HG03045 (cell line): ENCODE measurements around the gene PGLYRP1.

Experiments
- ATAC-seq: cut with Tn5 transposase; IDR thresholded peaks from one replicate; pipeline ENCODE4 v1.9.1; 2021; ENCODE audit warnings: mild to moderate bottlenecking, moderate library complexity; ENCODE audit not compliant: unreplicated experiment

The PGLYRP1 gene

DNA sequence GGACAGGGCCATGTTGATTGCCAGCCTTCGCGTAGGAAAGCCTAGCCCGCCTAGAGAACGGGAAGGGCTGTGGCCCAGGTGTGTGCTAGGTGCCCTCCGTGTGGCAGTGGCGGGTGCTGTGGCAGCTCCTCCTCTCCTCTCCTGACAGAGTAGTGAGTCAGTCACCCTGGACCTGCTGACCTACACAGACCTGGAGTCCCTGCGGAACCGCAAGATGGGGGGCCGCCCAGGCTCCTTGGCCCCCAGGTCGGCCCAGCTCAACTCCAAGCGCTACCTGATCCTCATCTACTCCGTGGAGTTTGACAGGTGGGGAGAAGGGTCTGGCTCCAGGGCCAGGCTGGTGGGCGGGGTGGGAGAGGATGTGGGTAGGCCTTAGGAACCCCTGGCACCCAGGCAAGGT is 16.4 kb downstream of the PGLYRP1 start:
- no peak for ATAC-seq

- ATAC-seq, result no peak
Measured at GRCh38 chr19:46002678-46003275, 20.1 kb downstream of the PGLYRP1 start.

DNA sequence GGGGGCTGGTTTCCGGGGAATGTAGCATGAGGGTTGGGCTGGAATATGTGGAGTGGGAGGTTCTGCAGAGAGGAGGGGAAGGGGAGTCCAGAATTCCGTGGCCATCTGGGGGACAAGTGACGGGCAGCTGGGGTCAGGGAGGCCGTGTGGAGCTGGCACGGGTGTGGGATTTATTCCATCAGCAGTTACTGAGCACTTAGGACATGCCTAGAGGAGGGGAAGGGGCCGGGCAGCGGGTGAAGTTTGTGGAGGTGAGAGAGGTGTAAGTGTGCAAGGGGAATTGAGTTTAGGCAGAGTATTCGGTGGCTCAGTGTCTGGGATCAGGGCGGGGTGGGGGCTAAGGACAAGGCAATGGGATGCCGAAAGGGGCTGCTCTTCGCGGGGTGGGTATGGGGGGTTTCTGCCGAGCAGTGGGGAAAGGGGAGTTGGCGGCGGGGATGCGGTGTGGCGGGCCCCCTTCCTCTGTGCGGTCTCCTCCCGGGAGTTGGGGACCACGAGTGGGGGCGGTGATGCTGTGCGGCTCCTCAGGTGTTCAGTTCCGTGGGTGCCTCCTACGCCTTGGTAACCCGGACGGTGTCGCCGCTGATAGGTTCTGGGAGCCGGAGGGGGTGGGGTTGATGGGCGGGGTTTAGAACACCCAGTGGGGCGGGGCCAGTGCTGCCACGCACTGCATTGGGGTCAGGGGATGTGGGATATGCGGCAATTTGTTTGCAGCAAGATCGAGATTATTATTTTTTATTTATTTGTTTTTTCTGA is 22.2 kb downstream of the PGLYRP1 start:
- ATAC-seq, result no peak

DNA sequence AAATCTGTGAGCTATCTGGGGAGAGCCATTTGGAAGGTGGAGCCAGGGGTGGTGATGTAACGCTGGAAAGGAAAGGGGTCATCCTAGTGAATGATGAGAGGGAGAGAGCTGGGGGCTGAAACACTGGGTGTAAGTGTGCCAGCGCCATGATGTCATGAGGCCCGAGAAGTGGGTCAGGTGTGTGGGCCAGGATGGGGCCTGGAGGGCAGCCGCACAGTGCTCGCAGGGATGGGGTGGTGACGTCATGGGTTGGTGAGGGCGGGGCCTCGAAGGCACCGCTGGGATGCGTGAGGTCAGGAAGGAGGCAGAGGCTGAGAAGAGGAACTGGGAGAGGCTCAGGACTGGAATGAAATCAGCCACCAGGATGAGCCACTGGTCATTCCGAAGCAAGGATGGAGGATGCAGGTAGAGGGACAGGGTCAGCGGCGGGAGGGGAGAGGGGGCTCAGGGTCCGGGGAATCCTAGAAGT is 23.2 kb downstream of the PGLYRP1 start:
- ATAC-seq, result no peak

DNA sequence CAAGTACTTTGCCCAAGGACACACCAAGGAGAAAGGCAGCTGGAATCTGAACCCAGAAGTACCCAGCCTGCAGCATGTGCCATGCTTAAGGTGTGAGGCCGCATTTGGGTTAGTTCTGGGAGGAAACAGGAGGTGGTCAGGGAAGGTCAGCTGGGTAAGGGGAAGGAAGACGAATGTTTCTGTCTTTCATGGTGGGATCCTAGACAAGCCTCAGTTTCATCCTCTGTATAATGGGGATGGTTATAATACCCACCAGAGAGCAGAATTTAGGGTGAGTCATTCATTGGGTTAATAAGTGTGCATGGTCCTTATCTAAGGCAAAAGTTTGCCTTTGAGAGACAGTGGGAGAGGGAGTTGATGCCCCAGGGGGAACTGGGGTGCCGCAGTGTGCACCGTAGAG is 24.0 kb downstream of the PGLYRP1 start:
- ATAC-seq, result no peak

DNA sequence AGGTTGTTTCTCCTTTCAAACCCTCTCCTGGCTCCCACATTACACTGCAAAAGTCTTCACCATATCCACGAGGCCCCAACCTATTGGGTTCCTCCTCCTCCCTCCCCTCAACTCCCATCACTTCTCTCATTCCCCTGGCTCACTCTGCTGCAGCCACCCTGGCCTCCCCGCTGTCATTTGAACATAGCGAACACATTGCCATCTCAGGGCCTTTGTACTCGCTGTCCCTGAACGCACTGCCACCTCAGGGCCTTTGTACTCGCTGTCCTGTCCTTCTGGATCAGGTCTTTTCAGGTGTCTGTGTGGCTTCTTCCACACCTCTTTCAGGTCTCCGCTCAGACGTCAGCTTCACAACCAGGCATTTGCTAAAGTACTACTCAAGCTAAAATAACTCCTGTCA is 25.9 kb downstream of the PGLYRP1 start:
- no peak for ATAC-seq

DNA sequence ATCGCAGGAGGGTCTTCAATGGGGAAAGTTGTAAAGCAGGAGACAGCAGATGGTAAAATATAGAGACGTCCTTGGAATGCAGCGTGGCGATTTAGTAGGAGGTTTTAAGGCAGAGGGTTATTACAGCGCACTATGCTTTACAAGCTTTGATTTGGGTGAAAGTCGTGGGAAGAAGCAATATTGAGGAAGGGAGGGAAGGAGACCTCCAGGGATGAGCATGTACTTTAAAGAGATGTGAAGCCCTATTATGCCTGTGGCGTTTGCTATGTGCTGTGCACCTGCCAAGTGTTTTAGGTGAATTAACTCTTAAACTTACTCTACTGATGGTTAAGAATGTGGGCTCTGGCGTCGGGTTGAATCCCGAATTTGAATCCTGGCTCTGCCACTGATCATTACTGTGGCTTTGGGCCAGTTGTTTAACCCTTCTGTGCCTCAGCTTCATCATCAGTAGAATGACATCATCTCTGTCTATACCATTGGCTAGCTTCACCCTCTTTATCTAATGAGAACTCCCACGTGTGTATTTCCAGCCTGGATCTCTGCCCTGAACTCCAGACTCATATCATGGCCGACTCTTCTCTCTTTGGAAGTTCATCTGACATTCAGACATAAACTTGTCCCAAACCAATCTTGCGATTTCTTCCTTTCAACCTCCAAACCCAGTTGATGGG is 27.0 kb downstream of the PGLYRP1 start:
- no peak for ATAC-seq

DNA sequence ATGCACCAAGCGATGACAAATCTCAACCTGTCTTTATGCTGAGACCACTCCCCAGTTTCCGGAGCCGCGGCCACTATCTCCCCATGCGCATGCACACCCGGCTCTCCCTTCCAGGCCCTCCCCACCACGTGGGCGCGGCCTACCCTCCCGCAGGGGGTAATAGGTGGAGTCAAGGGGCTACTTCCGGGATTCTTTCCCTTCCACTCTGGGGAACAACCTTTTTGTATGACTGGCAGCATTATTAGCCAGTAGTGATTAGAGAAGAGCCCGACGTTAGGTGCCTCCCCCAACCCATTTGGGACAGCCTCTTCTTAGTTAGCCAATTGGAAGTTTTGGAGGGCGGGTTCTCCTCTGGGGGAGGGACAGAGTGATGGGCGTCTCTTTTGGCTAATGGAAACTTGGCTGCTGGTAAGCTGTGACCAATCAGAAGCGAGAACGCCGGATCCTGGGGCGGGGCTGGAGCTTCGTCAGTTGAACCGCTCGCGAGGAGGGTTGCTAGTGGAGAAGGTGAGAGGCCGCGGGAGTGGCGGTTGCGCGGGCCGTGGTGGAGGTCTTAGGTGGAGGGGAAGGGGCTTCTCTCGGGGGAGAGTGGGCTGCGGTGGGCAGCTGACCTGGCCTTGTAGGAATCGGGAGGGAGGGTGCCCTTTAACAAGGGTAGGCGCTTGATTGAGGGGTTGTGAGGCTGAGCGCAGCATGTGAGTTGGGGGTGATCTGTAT is 27.7 kb downstream of the PGLYRP1 start, which contains the start of gene CCDC61:
TSS of gene CCDC61 (plus strand) at position 470 of the 717 bp plus-strand sequence. CDS start 7,552 bp downstream, outside the sequence.
- peak; percentile 96 for ATAC-seq

DNA sequence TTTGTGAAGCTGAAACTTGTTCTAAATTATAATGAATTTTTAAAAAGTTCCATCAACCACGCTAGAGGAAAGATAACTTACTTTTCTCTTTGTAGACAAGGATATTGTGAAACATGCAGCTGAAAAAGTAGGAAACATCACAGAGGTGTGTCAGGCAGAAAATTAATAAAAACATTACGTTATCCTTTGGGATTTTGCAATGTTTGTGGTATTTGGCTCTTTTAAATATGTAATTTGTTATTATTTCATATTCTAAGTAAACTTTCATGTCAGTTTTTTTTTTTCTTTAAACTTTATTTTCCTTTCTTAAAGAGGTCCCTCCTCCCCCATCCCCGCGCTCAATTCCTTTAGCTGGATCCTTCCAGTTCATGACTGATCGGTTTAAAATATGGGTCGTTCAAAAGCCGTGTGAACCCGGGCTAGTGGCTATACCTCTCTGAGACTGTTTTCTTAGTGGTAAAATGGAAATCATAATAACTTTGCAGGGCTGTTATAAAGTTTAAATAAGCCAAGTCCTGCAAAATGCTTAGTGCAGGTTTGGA is 28.3 kb downstream of the PGLYRP1 start:
- peak; percentile 1 for ATAC-seq

DNA sequence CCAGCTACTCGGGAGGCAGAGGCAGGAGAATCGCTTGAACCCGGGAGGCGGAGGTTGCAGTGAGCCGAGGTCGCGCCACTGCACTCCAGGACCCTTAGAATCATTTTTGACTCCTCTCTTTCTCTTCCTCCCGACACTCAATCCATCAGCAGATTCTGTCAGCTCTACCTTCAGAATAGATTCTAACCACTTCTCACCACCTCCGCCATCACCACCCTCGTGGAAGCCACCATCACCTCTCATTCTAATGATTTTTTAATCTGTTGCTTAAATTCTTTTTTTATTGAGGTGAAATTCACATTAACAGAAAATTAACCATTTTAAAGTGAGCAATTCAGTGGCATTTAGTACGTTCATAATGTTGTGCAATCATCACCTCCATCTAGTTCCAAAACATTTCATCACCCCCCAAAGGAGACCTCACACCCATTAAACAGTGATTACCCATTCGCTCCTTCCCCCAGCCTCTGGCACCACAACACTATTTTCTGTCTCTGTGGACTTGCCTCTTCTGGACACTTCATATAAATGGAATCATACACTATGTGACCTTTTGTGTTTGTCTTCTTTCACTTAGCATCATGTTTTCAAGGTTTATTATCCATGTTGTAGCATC is 32.6 kb downstream of the PGLYRP1 start:
- ATAC-seq, result no peak

DNA sequence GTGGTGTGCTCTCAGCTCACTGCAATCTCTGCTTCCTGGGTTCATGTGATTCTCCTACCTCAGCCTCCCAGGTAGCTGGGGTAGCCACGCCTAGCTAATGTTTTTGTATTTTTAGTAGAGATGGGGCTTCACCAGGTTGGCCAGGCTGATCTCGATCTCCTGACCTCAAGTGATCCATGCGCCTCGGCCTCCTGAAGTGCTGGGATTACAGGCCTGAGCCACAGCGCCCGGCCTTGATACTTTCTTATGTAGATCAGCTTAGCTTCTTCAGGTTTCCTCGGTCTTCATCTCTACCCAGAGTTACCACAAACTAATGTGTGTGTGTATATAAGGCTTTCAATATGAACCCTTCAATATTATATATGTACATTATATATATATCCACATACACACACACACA is 37.5 kb downstream of the PGLYRP1 start:
- no peak for ATAC-seq

- ATAC-seq, result no peak
Measured at GRCh38 chr19:45981350-45981749, 41.5 kb downstream of the PGLYRP1 start.

GRCh38 chr19:45978156-45978555 is 44.7 kb downstream of the PGLYRP1 start:
- no peak for ATAC-seq

GRCh38 chr19:45976178-45976577 is 46.7 kb downstream of the PGLYRP1 start:
- ATAC-seq, result no peak

DNA sequence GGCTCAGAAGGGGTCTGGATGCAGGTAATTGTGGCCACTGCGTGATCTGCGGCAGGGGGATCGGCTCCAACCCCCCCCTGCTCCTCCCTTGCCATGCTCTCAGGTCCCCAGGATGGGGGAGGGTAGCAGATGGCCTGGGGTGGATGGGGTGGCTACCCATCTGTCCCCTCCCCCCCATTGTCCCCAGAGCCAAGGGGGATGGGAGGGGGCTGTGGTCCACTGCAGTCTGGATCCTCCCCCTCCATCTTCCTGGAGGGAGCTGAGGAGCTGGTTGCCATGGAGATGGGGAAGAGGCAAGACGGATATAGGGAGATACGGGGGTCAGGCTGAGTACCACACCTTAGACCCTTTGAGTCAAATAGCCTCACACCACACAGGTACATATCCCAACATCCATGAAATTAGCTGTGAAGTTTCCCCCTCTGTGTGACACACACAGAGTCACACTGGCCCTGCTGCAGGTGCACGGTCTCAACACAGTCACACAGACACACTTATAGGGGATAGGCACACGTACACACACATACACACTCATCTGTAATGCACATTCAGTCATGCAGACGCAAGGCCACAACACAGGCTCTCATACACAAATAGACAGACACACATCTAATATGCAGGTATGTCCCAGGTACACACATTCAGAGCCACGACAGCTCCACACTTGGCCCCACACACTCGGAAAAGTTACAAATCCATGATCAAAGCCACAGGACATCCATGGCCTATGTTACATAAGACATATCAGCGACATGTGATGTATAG is 47.4 kb downstream of the PGLYRP1 start:
- no peak for ATAC-seq

DNA sequence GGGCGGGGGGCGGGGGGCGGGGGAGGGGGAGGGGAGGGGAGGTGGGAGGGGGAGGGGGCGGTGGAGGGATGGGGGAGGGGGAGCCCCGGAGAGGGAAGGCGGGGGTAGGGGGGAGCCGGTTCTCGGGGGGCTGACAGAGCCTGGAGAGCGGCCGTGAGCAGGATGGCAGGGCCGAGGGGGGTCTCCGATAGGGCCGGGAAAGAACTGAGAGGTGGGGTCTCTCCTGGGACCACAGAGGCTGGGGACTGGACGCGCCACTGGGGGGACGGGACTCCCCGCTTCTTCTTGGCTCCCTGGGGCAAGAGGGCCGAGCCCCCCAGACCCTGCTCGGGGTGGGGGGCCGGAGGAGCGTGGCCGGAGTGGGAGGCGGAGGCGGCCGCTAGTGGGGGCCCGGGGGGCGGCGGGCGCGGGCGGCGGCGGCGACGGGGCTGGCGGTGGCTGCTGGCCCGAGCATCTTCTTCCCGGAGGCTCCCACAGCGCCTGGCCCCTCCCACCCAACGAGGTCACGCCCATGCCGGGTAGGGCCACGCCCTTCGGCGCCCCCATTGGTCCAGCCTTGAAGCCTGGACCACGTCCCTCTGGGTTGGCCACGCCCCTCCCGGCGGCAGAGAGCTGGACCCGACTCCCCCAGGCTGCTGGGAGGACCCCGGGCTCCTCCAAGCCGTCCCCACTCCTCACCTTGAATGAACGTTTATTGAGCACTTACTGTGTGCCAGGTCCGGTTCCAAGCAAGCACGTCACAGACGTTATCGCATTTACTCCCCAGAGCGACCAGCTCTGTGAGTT is 49.1 kb downstream of the PGLYRP1 start, which contains the start of gene NOVA2:
TSS of gene NOVA2 (minus strand) at position 313 of the 786 bp plus-strand sequence. CDS start 514 bp downstream, outside the sequence.
- no peak for ATAC-seq

DNA sequence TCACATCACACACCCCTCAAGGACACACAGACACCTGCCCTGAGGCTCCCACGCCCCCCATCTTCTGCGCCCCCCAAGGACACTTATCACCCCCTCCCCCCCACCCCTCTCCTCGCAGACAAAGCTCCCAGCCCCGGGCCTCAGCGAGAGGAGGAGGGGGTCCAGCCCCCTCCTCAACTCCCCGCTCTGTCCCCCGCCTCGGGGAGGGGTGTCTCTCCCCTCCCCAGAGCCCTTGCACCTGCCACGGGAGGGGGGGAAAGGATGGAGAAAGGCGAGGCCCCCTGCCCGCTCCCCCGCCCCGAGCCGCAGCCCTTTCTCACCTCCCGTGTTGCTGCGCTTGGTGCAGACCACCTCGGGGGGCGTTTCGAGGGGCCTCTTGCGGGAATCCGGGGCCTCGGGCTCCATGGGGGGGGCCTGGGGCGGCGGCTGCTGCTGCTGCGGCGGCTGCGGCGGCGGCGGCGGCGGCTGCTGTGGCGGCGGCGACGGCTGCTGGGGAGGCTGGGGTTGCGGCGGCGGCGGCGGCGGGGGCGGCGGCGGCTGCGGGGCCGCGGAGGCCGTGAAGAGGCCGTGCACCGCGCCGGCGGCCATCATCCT is 49.8 kb downstream of the PGLYRP1 start:
- no peak for ATAC-seq
